DMS114 treated with DMSO at 0.1 percent for 48 hours (cell line): ENCODE data around the gene KLF7.

Source experiments
- DNase-seq: peaks from one replicate; lab custom pipeline; 2025; ENCODE audit not compliant: unreplicated experiment; lab: John Stamatoyannopoulos, UW

The KLF7 gene

GRCh38 chr2:207150284-207150683 is 15.5 kb downstream of the KLF7 start:
- no peak for DNase-seq

GRCh38 chr2:207149249-207150213 is 16.2 kb downstream of the KLF7 start:
- DNase-seq, result no peak

GRCh38 chr2:207148020-207148419 is 17.7 kb downstream of the KLF7 start:
- DNase-seq, result no peak

GRCh38 chr2:207144173-207144785 is 21.5 kb downstream of the KLF7 start:
- no peak for DNase-seq

- no peak for DNase-seq
Observed at GRCh38 chr2:207143215-207144172, 22.3 kb downstream of the KLF7 start.

- no peak for DNase-seq
Observed at GRCh38 chr2:207142461-207142860, 23.3 kb downstream of the KLF7 start.

GRCh38 chr2:207141386-207141785 is 24.4 kb downstream of the KLF7 start:
- no peak for DNase-seq

GRCh38 chr2:207140265-207140664 is 25.5 kb downstream of the KLF7 start:
- no peak for DNase-seq

GRCh38 chr2:207139552-207139951 is 26.2 kb downstream of the KLF7 start:
- no peak for DNase-seq

- no peak for DNase-seq
Observed at GRCh38 chr2:207138627-207139297, 27.0 kb downstream of the KLF7 start.

- DNase-seq, result no peak
Observed at GRCh38 chr2:207137596-207138337, 28.0 kb downstream of the KLF7 start.

- DNase-seq, result no peak
Observed at GRCh38 chr2:207136874-207137273, 28.9 kb downstream of the KLF7 start.

GRCh38 chr2:207135801-207136457 is 29.8 kb downstream of the KLF7 start:
- DNase-seq, result no peak

GRCh38 chr2:207135340-207135739 is 30.4 kb downstream of the KLF7 start:
- DNase-seq, result no peak

- no peak for DNase-seq
Observed at GRCh38 chr2:207133820-207134519, 31.8 kb downstream of the KLF7 start.

- DNase-seq, result no peak
Observed at GRCh38 chr2:207133458-207133819, 32.3 kb downstream of the KLF7 start.

- no peak for DNase-seq
Observed at GRCh38 chr2:207132019-207132418, 33.7 kb downstream of the KLF7 start.

- no peak for DNase-seq
Observed at GRCh38 chr2:207131594-207131993, 34.2 kb downstream of the KLF7 start.

- no peak for DNase-seq
Observed at GRCh38 chr2:207130958-207131521, 34.7 kb downstream of the KLF7 start.
